ENCODE results near the gene C3. TPM values are rescaled to one million over a fixed set of nuclear protein-coding genes. Genes with fewer than 3 reads are reported as not detected.

The C3 gene
- total and polyA plus RNA-seq, 2 experiments from 2014 or later = 5.1 to 17.7 TPM

GRCh38 chr19:6730153-6730804 lies 9.8 kb upstream of the C3 start:
- H4K20me1 ChIP-seq (replicated peaks; ENCODE audit: insufficient read depth) = 0 out of 2 replicates have a peak, but pooled peaks cover 2% of the 10 kb centered on the region
- H2AFZ ChIP-seq = no peak overlapping the region
- H3K79me2 ChIP-seq (replicated peaks; ENCODE audit: insufficient read depth) = 0 out of 2 replicates have a peak, but pooled peaks cover 4% of the 10 kb centered on the region
- no peaks in the 10 kb centered on the region for H3F3A ChIP-seq (replicated peaks; ENCODE audit: low read depth)
- peak overlapping the region; percentile 46; the same call in 1 of the 2 replicates for H3K4me3 ChIP-seq
- peak; percentile 98 for DNase-seq (ENCODE audit: low spot score)
- H3K27ac Mint-ChIP-seq = no peak overlapping the region
- H3K4me1 Mint-ChIP-seq = peaks cover 7% of the 10 kb centered on the region; the same call in 2 of the 3 replicates
- H3K4me3 Mint-ChIP-seq = no peak overlapping the region
- ATAC-seq = peak; percentile 91
- no peaks in the 10 kb centered on the region for H3K27me3 ChIP-seq (ENCODE audit: insufficient read depth)
- H3K4me1 ChIP-seq (ENCODE audit: insufficient read depth) = peaks cover 11% of the 10 kb centered on the region
- peaks cover 5% of the 10 kb centered on the region for H3K27me3 Mint-ChIP-seq (ENCODE audit: insufficient read depth, low read depth, poor library complexity)
- peak overlapping the region; percentile 66 for H3K27ac ChIP-seq (ENCODE audit: low read depth)
- H3K36me3 Mint-ChIP-seq (ENCODE audit: low read depth) = peaks cover 10% of the 10 kb centered on the region; the same call in 2 of the 3 replicates
- H3K4me2 ChIP-seq = peak overlapping the region; percentile 72
- peaks cover 3% of the 10 kb centered on the region; the same call in 2 of the 3 replicates for H3K9me3 Mint-ChIP-seq
- no peaks in the 10 kb centered on the region for H3K9me2 ChIP-seq (ENCODE audit: insufficient read depth)
- TF ChIP-seq STAT1 (IDR thresholded peaks at IDR 0.05; ENCODE audit: unreplicated experiment) = no peak
- no peak for TF ChIP-seq ZNF114 (CRISPR knock-in tag; IDR thresholded peaks at IDR 0.05)
- no peak for TF ChIP-seq CTCF (conservative IDR thresholded peaks at IDR 0.05; ENCODE audit: low read depth in 2 of 2)
- TF ChIP-seq, protein P1, sequence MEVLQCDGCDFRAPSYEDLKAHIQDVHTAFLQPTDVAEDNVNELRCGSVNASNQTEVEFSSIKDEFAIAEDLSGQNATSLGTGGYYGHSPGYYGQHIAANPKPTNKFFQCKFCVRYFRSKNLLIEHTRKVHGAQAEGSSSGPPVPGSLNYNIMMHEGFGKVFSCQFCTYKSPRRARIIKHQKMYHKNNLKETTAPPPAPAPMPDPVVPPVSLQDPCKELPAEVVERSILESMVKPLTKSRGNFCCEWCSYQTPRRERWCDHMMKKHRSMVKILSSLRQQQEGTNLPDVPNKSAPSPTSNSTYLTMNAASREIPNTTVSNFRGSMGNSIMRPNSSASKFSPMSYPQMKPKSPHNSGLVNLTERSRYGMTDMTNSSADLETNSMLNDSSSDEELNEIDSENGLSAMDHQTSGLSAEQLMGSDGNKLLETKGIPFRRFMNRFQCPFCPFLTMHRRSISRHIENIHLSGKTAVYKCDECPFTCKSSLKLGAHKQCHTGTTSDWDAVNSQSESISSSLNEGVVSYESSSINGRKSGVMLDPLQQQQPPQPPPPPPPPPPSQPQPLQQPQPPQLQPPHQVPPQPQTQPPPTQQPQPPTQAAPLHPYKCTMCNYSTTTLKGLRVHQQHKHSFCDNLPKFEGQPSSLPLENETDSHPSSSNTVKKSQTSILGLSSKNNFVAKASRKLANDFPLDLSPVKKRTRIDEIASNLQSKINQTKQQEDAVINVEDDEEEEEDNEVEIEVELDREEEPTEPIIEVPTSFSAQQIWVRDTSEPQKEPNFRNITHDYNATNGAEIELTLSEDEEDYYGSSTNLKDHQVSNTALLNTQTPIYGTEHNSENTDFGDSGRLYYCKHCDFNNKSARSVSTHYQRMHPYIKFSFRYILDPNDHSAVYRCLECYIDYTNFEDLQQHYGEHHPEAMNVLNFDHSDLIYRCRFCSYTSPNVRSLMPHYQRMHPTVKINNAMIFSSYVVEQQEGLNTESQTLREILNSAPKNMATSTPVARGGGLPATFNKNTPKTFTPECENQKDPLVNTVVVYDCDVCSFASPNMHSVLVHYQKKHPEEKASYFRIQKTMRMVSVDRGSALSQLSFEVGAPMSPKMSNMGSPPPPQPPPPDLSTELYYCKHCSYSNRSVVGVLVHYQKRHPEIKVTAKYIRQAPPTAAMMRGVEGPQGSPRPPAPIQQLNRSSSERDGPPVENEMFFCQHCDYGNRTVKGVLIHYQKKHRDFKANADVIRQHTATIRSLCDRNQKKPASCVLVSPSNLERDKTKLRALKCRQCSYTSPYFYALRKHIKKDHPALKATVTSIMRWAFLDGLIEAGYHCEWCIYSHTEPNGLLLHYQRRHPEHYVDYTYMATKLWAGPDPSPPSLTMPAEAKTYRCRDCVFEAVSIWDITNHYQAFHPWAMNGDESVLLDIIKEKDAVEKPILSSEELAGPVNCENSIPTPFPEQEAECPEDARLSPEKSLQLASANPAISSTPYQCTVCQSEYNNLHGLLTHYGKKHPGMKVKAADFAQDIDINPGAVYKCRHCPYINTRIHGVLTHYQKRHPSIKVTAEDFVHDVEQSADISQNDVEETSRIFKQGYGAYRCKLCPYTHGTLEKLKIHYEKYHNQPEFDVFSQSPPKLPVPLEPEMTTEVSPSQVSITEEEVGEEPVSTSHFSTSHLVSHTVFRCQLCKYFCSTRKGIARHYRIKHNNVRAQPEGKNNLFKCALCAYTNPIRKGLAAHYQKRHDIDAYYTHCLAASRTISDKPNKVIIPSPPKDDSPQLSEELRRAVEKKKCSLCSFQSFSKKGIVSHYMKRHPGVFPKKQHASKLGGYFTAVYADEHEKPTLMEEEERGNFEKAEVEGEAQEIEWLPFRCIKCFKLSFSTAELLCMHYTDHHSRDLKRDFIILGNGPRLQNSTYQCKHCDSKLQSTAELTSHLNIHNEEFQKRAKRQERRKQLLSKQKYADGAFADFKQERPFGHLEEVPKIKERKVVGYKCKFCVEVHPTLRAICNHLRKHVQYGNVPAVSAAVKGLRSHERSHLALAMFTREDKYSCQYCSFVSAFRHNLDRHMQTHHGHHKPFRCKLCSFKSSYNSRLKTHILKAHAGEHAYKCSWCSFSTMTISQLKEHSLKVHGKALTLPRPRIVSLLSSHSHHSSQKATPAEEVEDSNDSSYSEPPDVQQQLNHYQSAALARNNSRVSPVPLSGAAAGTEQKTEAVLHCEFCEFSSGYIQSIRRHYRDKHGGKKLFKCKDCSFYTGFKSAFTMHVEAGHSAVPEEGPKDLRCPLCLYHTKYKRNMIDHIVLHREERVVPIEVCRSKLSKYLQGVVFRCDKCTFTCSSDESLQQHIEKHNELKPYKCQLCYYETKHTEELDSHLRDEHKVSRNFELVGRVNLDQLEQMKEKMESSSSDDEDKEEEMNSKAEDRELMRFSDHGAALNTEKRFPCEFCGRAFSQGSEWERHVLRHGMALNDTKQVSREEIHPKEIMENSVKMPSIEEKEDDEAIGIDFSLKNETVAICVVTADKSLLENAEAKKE (CRISPR knock-in tag; IDR thresholded peaks at IDR 0.05) = no peak
- no peak for TF ChIP-seq EZH2phosphoT487 (IDR thresholded peaks at IDR 0.05; ENCODE audit: unreplicated experiment)
- TF ChIP-seq CREB1 (CRISPR knock-in tag; IDR thresholded peaks at IDR 0.05; ENCODE audit: low read depth) = no peak
- TF ChIP-seq, protein P2, sequence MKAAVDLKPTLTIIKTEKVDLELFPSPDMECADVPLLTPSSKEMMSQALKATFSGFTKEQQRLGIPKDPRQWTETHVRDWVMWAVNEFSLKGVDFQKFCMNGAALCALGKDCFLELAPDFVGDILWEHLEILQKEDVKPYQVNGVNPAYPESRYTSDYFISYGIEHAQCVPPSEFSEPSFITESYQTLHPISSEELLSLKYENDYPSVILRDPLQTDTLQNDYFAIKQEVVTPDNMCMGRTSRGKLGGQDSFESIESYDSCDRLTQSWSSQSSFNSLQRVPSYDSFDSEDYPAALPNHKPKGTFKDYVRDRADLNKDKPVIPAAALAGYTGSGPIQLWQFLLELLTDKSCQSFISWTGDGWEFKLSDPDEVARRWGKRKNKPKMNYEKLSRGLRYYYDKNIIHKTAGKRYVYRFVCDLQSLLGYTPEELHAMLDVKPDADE (IDR thresholded peaks at IDR 0.05) = no peak
- TF ChIP-seq REST (IDR thresholded peaks at IDR 0.05; ENCODE audit: unreplicated experiment) = no peak
- no peak for TF ChIP-seq NANOG (IDR thresholded peaks at IDR 0.05; ENCODE audit: borderline replicate concordance)
- no peak for TF ChIP-seq ZNF331 (CRISPR knock-in tag; IDR thresholded peaks at IDR 0.05; ENCODE audit: low read depth)
- no peak for TF ChIP-seq EZH2 (IDR thresholded peaks at IDR 0.05; ENCODE audit: low read depth, unreplicated experiment)
- no peak for TF ChIP-seq JUNB (IDR thresholded peaks at IDR 0.05; ENCODE audit: unreplicated experiment)
- no peak for TF ChIP-seq POLR2AphosphoS5 (IDR thresholded peaks at IDR 0.05; ENCODE audit: low read depth)
- H3K36me3 ChIP-seq (ENCODE audit: insufficient read depth) = no peaks in the 10 kb centered on the region

Data from GM23338 (cell line).